Spleen (tissue), 11 donors: ENCODE measurements around the gene STRBP. TPM values are rescaled to one million over a fixed set of nuclear protein-coding genes. Genes with fewer than 3 reads are reported as not detected.
"Not testable (repeated sequence)": the region's sequence is repeated elsewhere in the genome, so short reads cannot be mapped to it uniquely, and the experiment has no call there.

Experiments used
- DNase-seq: peaks from one replicate; pipeline ENCODE4 v3.0.0-alpha.2; 2020
- H3K27ac ChIP-seq, 8 donors: fragments of 200-600 bp; sonication (generic) in 7 of 8; 1 replicate in 4 of 8; 2 replicates in 4 of 8; pipeline versions ENCODE4 v1.5.0 to v1.8.0; 2016 to 2021; ENCODE audit warnings: inconsistent platforms in 4 of 8, mild to moderate bottlenecking in 4 of 8, moderate library complexity in 1 of 8
- H3K27me3 ChIP-seq, 7 donors: fragments of 200-600 bp; sonication (generic) in 6 of 7; replicated peaks in 1 of 7; 1 replicate in 4 of 7; 2 replicates in 3 of 7; pipeline versions ENCODE4 v1.5.0 to v1.8.0; 2016 to 2021; ENCODE audit warnings: inconsistent platforms in 3 of 7, mild to moderate bottlenecking in 1 of 7
- H3K36me3 ChIP-seq, 6 donors: fragments of 200-600 bp; sonication (generic) in 5 of 6; 1 replicate in 4 of 6; 2 replicates in 2 of 6; pipeline versions ENCODE4 v1.5.0 to v1.8.0; 2016 to 2021; ENCODE audit warnings: inconsistent platforms in 2 of 6
- H3K4me1 ChIP-seq, 6 donors: fragments of 200-600 bp; sonication (generic) in 5 of 6; 1 replicate in 3 of 6; 2 replicates in 3 of 6; pipeline versions ENCODE4 v1.5.0 to v1.8.0; 2016 to 2021; ENCODE audit warnings: inconsistent platforms in 3 of 6
- H3K4me3 ChIP-seq, 8 donors: fragments of 200-600 bp; sonication (generic) in 7 of 8; 1 replicate in 4 of 8; 2 replicates in 4 of 8; pipeline versions ENCODE4 v1.5.0 to v1.8.0; 2016 to 2021; ENCODE audit warnings: inconsistent platforms in 4 of 8, mild to moderate bottlenecking in 4 of 8, moderate library complexity in 2 of 8
- H3K9me3 ChIP-seq, 8 donors: fragments of 200-600 bp; sonication (generic) in 7 of 8; 1 replicate in 4 of 8; 2 replicates in 4 of 8; pipeline versions ENCODE4 v1.5.0 to v1.8.0; 2016 to 2021; ENCODE audit warnings: inconsistent platforms in 4 of 8
- POLR2A ChIP-seq, 3 donors: fragments of 450-650 bp; IDR thresholded peaks; one replicate each; pipeline ENCODE4 v1.5.1; 2017; ENCODE audit warnings: antibody characterized with exemption in 3 of 3, mild to moderate bottlenecking in 1 of 3
- POLR2AphosphoS5 ChIP-seq, 3 donors: sonication (generic); formaldehyde crosslinking; IDR thresholded peaks; one replicate each; pipeline ENCODE4 v1.5.1; 2017; ENCODE audit warnings: antibody characterized with exemption in 3 of 3
- WGBS, 5 donors: extraction: QIAGEN DNeasy Blood & Tissue Kit in 3 of 5; methylation state at CpG; one replicate each; pipeline versions ENCODE4 v1.1.5 to v1.1.7; 2013 to 2018; 5-methylcytosine and 5-hydroxymethylcytosine counted together
- intact Hi-C: fragments of 100-400 bp; cut with DNase I; formaldehyde crosslinking; loops from one replicate; pipeline ENCODE4 v1.15.0; 2023; ENCODE audit warnings: low total_unique reads
- polyA plus RNA-seq, 3 donors: library from polyadenylated mRNA; stranded (reverse); fragments of 200-250 nt; gene quantifications; one replicate each; pipeline ENCODE4 v1.2.1, GENCODE V29; 2013
- total RNA-seq, 7 donors: library from RNA; depleted of rRNA in 3 of 7; stranded (reverse); fragments of >200 nt in 3 of 7; fragmentation: NEBNext Ultra II Directional in 4 of 7; extraction: Animal tissue kit (Norgen Biotek cat#: 25700) in 4 of 7; gene quantifications; one replicate each; pipeline versions ENCODE4 v1.1.0 to v1.2.1, GENCODE V29; 2016 to 2021
- TF ChIP-seq, protein P1 (sequence below), 11 experiments: fragments of 200-600 bp in 7 of 11; fragments of 450-650 bp in 4 of 11; sonication (generic) in 4 of 11; IDR thresholded peaks in 8 of 11; conservative IDR thresholded peaks in 3 of 11; 1 replicate in 7 of 11; 2 replicates in 4 of 11; pipeline versions ENCODE4 v1.4.0 to v1.8.0; 2016 to 2021; ENCODE audit warnings: antibody characterized with exemption in 11 of 11, inconsistent platforms in 4 of 11, mild to moderate bottlenecking in 1 of 11
- donor health status: healthy with polysubstance abuse.
- donor health status: DM: no; HTN: no; CAD: no; lungs with moderate emphysema.
- donor health status: DM: no; HTN: no; CAD: no.
- donor health status: Bipolar disorder and iron deficiency.
- donor health status: healthy.
- donor health status: DM: no; HTN: no; CAD: no.
- donor health status: DM: yes; HTN: yes; CAD: no.

STRBP gene
- total and polyA plus RNA-seq, 10 donors: 23.8 to 57.1 (median 36.7) TPM

DNA sequence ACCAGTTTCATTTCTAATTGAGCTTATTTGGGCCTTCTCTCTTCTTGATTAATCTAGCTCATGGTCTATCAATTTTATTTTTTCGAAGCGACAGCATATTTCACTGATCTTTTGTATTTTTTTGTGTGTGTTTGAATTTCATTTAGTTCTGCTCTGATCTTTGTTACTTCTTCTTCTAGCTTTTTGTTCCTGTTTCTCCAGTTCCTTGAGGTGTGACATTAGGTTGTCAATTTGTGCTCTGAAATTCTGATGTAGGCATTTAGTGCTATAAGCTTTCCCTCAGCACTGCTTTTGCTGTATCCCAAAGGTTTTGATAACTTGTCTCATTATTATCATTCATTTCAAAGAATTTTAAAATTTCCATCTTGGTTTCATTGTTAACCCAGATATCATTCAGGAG, 67.3 kb downstream of the STRBP start:
- Histone ChIP-seq H3K27me3 (no peaks in the 10 kb centered on the region), H3K27ac (peak overlapping the region in 3 of 8 donors; percentile 23 to 27 (median 26)), H3K4me1 (peaks cover 0 to 15% (median 9%) of the 10 kb centered on the region in 6 donors), H3K36me3 (peaks cover 0 to 10% (median 0%) of the 10 kb centered on the region in 6 donors), H3K4me3 (no peak overlapping the region), H3K9me3 (peaks cover 0 to 12% (median 0%) of the 10 kb centered on the region in 8 donors)
- no peak for DNase-seq
- TF ChIP-seq POLR2A (IDR thresholded peaks at IDR 0.05): no peak
- TF ChIP-seq POLR2AphosphoS5 (IDR thresholded peaks at IDR 0.05): no peak
- TF ChIP-seq, protein P1, sequence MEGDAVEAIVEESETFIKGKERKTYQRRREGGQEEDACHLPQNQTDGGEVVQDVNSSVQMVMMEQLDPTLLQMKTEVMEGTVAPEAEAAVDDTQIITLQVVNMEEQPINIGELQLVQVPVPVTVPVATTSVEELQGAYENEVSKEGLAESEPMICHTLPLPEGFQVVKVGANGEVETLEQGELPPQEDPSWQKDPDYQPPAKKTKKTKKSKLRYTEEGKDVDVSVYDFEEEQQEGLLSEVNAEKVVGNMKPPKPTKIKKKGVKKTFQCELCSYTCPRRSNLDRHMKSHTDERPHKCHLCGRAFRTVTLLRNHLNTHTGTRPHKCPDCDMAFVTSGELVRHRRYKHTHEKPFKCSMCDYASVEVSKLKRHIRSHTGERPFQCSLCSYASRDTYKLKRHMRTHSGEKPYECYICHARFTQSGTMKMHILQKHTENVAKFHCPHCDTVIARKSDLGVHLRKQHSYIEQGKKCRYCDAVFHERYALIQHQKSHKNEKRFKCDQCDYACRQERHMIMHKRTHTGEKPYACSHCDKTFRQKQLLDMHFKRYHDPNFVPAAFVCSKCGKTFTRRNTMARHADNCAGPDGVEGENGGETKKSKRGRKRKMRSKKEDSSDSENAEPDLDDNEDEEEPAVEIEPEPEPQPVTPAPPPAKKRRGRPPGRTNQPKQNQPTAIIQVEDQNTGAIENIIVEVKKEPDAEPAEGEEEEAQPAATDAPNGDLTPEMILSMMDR (IDR thresholded peaks at IDR 0.05 in 8 of 11, conservative IDR thresholded peaks at IDR 0.05 in 3 of 11): no peak
- 57 to 83% (median 73%) methylated on average over 2 of the region's 2 CpGs for WGBS, 5 donors
- intact Hi-C loops: no loop called here

DNA sequence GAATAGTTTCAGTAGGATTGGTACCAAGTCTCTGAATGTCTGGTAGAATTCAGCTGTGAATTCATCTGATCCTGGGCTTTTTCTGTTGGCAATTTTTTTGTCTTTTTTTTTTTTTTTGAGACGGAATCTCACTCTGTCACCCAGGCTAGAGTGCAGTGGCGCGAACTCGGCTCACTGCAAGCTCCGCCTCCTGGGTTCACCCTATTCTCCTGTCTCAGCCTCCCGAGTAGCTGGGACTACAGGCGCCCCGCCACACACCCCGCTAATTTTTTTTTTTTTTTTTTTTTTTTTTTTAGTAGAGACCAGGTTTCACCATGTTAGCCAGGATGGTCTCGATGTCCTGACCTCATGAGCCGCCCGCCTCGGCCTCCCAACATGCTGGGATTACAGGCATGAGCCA, 67.9 kb downstream of the STRBP start:
- H3K4me3 ChIP-seq, DNase-seq, intact Hi-C loops, H3K27me3 ChIP-seq, H3K36me3 ChIP-seq: not testable (repeated sequence)
- Histone ChIP-seq H3K9me3 (peaks cover 0 to 12% (median 0%) of the 10 kb centered on the region in 8 donors), H3K27ac (peak overlapping the region in 2 of 8 donors; percentile 26 to 27), H3K4me1 (peaks cover 0 to 15% (median 9%) of the 10 kb centered on the region in 6 donors)
- WGBS, 5 donors: 93 to 97% (median 96%) methylated on average over 13 of the region's 13 CpGs

DNA sequence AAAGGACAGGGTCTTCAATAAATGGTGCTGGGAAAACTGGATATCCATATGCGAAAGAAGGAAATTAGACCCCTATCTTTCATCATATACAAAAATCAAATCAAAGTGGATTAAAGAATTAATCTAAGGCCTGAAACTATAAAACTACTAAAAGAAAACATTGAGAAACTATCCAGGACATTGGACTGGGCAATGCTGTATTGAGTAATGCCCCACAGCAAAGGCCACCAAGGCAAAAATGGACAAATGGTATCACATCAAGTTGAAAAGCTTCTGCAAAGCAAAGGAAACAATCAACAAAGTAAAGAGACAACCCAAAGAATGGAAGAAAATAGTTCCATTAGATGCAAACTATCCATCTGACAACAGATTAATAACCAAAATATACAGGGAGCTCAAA, 72.3 kb downstream of the STRBP start:
- TF ChIP-seq POLR2A (IDR thresholded peaks at IDR 0.05) (no peak), POLR2AphosphoS5 (IDR thresholded peaks at IDR 0.05) (no peak)
- TF ChIP-seq, protein P1 (IDR thresholded peaks at IDR 0.05 in 8 of 11, conservative IDR thresholded peaks at IDR 0.05 in 3 of 11): no peak
- no peaks in the 10 kb centered on the region for H3K27me3 ChIP-seq
- 92 to 100% (median 94%) methylated on average over 1 of the region's 1 CpG for WGBS, 5 donors

DNA sequence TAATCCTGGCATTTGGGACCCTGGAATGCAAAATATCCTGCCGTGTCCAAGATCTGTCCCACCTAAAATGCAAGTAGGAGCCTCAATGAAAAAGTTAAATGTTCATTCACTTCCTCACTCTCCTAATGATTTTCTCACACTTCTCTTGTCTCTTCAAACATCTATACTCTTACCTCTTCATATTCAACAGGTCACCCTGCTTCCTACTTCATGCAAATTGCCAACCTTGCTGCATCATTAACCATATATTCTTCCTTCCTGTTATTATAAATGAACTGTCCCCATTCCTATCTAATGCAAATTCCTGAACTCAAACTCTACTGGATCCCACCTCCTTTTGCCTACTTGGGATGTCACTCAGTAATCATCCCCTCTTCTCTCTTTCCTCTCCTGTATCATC, 74.4 kb downstream of the STRBP start:
- TF ChIP-seq, protein P1 (IDR thresholded peaks at IDR 0.05 in 8 of 11, conservative IDR thresholded peaks at IDR 0.05 in 3 of 11): no peak
- TF ChIP-seq POLR2A (IDR thresholded peaks at IDR 0.05) (no peak), POLR2AphosphoS5 (IDR thresholded peaks at IDR 0.05) (no peak)
- H3K36me3 ChIP-seq: no peaks in the 10 kb centered on the region
- H3K4me1 ChIP-seq: peaks cover 0 to 21% (median 5%) of the 10 kb centered on the region in 6 donors
- H3K9me3 ChIP-seq: peaks cover 0 to 3% (median 0%) of the 10 kb centered on the region in 8 donors
- H3K4me3 ChIP-seq: no peak overlapping the region
- H3K27me3 ChIP-seq: no peaks in the 10 kb centered on the region
- WGBS, 5 donors: 87 to 93% (median 91%) methylated on average over 1 of the region's 1 CpG
- intact Hi-C loops: loop anchor here (10.0 kb wide), 1 partner anchor 59 kb away; no protein-coding TSS in a partner anchor
- no peak for DNase-seq
- H3K27ac ChIP-seq: no peak overlapping the region

More for the DNA sequence above, 72.3 kb downstream of the STRBP start:
- peaks cover 0 to 26% (median 10%) of the 10 kb centered on the region in 6 donors for H3K4me1 ChIP-seq
- no peak overlapping the region for H3K4me3 ChIP-seq
- intact Hi-C loops: loop anchor here (10.0 kb wide), 1 partner anchor 61 kb away; no protein-coding TSS in a partner anchor
- H3K36me3 ChIP-seq: no peaks in the 10 kb centered on the region
- no peaks in the 10 kb centered on the region for H3K9me3 ChIP-seq
- DNase-seq: no peak
- H3K27ac ChIP-seq: no peak overlapping the region
